Measurements from ENCODE around the gene PIGK.
"Not testable (repeated sequence)": the region's sequence is repeated elsewhere in the genome, so short reads cannot be mapped to it uniquely, and the experiment has no call there.

- TF ChIP-seq CTCF (IDR thresholded peaks at IDR 0.05; ENCODE audit: low read length); EZH2 (optimal IDR thresholded peaks at IDR 0.05; ENCODE audit: low read depth, low read length): not testable (repeated sequence)
Measured at GRCh38 chr1:77204043-77204442, 15.2 kb downstream of the PIGK start.
